Upper lobe of left lung (tissue), 6 donors: Measurements from ENCODE around the gene MACROH2A2. TPM values are rescaled to one million over a fixed set of nuclear protein-coding genes. Genes with fewer than 3 reads are reported as not detected.

Source experiments
- ATAC-seq, 2 donors: fragments of 200-7000 bp; cut with Tn5 transposase; one replicate each; pipeline ENCODE4 v1.9.1; 2022; ENCODE audit warnings: mild to moderate bottlenecking in 2 of 2, moderate library complexity in 2 of 2; ENCODE audit not compliant: low FRiP score in 2 of 2
- DNase-seq, 2 donors: peaks; one replicate each; pipeline ENCODE4 v3.0.0-alpha.2; 2019 to 2020
- H3K27ac ChIP-seq, 4 donors: fragments of 200-600 bp; sonication (generic); one replicate each; pipeline ENCODE4 v1.5.1; 2016 to 2019
- H3K27me3 ChIP-seq, 4 donors: fragments of 200-600 bp; sonication (generic); one replicate each; pipeline ENCODE4 v1.5.1; 2017 to 2019
- H3K36me3 ChIP-seq, 4 donors: fragments of 200-600 bp; sonication (generic); one replicate each; pipeline ENCODE4 v1.5.1; 2016 to 2019
- H3K4me1 ChIP-seq, 4 donors: fragments of 200-600 bp; sonication (generic); one replicate each; pipeline ENCODE4 v1.5.1; 2018 to 2019
- H3K4me3 ChIP-seq, 4 donors: fragments of 200-600 bp; sonication (generic); one replicate each; pipeline ENCODE4 v1.5.1; 2017 to 2019; ENCODE audit warnings: mild to moderate bottlenecking in 2 of 4, moderate library complexity in 1 of 4
- H3K9me3 ChIP-seq, 4 donors: fragments of 200-600 bp; sonication (generic); one replicate each; pipeline ENCODE4 v1.5.1; 2018 to 2019
- EP300 ChIP-seq, 4 donors: sonication (generic); formaldehyde crosslinking; IDR thresholded peaks; one replicate each; pipeline ENCODE4 v1.5.1; 2017; ENCODE audit warnings: antibody characterized with exemption in 4 of 4, control low read depth in 2 of 4
- POLR2A ChIP-seq, 4 donors: fragments of 450-650 bp; IDR thresholded peaks; one replicate each; pipeline ENCODE4 v1.5.1; 2016 to 2017; ENCODE audit warnings: antibody characterized with exemption in 4 of 4, mild to moderate bottlenecking in 2 of 4
- POLR2AphosphoS5 ChIP-seq, 2 donors: sonication (generic); formaldehyde crosslinking; IDR thresholded peaks; one replicate each; pipeline ENCODE4 v1.5.1; 2017; ENCODE audit warnings: antibody characterized with exemption in 2 of 2
- WGBS, 2 donors: methylation state at CpG; one replicate each; pipeline ENCODE4 v1.1.5; 2017 to 2018; 5-methylcytosine and 5-hydroxymethylcytosine counted together
- total RNA-seq, 6 donors: library from RNA; depleted of rRNA in 4 of 6; stranded (reverse); fragments of >200 nt in 4 of 6; gene quantifications; one replicate each; pipeline versions ENCODE4 v1.1.0 to v1.2.1, GENCODE V29; 2016 to 2021
- TF ChIP-seq, protein P1 (sequence below), 6 experiments: fragments of 450-650 bp in 4 of 6; fragments of 200-600 bp in 2 of 6; sonication (generic) in 2 of 6; IDR thresholded peaks; one replicate each; pipeline ENCODE4 v1.5.1; 2016 to 2019; ENCODE audit warnings: antibody characterized with exemption in 6 of 6
- donor health status: DM: no; HTN: no; CAD: no; lungs with moderate emphysema.
- donor health status: DM: no; HTN: yes; CAD: no; lungs with severe emphysema.

Gene MACROH2A2
- total RNA-seq, 6 donors from 2014 or later, result 5.2 to 10.9 (median 7.1) TPM

DNA sequence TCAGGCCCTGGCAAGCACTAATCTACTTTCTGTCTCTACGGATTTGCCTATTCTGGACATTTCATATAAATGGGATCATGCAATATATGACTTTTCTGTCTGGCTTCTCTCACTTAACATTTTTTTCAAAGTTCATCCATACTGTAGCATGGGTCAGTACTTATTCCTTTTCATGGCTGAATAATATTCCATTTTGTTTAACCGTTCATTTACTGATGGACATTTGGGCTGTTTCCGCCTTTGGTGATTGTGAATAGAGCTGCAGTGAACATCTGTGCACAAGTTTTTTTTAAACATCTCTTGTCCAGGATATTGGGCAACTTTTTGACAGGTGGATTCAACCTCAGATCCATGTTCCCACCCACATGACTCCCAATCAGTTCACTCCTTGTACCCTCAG, 49.0 kb downstream of the MACROH2A2 start:
- WGBS, 2 donors, result 80 to 87% methylated on average over 3 of the region's 3 CpGs
- ATAC-seq (no peak), DNase-seq (no peak)
- H3K27me3 ChIP-seq, result no peaks in the 10 kb centered on the region
- no peaks in the 10 kb centered on the region for H3K4me1 ChIP-seq
- H3K27ac ChIP-seq, result no peak overlapping the region
- no peak for TF ChIP-seq EP300 (IDR thresholded peaks at IDR 0.05)
- no peak for TF ChIP-seq POLR2A (IDR thresholded peaks at IDR 0.05)
- no peak overlapping the region for H3K4me3 ChIP-seq
- peaks cover 0 to 12% (median 0%) of the 10 kb centered on the region in 4 donors for H3K36me3 ChIP-seq
- no peaks in the 10 kb centered on the region for H3K9me3 ChIP-seq

DNA sequence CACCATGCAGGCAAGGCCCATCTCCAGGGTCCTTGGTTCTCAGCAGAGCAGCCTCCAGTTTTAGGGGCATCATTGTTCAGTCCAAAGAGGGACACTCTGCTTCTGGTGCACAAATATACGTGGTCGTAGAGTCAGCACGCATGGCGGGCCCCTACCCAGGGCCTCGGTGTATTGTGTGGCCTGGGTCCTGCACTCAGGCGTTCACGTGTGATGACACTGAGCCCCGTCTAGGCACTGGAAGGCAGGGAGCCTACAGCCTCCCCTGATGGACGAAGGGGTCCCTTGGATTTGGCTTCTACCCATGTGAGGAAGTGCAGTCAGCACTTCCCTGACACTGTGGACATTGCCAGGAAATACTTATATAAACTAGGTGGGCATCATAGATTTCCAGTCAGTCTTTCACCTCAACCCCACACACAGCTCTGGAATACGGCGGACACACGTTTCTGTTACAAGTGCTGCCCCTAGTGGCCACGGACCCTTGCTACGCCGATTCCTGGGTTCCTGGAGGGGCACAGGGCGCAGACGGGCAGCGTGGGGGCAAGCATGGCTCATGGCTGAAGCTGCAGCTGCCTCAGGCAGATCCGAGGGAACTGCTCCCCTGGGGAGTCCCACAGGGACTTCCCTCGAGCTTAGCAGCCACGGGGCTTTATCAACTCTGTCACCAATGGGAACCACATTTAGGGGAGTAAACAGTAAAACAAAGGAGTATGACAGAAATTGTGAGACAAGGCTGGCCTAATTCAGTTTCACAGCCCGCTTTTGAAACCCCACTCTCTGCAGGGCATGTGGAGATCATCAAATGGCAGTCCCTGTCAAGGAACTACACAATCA, 54.5 kb downstream of the MACROH2A2 start:
- WGBS, 2 donors, result 78 to 84% methylated on average over 10 to 22 of the region's 22 CpGs

GRCh38 chr10:70109064-70109729, 56.6 kb downstream of the MACROH2A2 start:
- Histone ChIP-seq H3K27me3 (no peaks in the 10 kb centered on the region), H3K27ac (no peak overlapping the region), H3K4me1 (no peaks in the 10 kb centered on the region), H3K9me3 (no peaks in the 10 kb centered on the region), H3K36me3 (peaks cover 6 to 44% (median 30%) of the 10 kb centered on the region in 4 donors), H3K4me3 (no peak overlapping the region)
- ATAC-seq (no peak), DNase-seq (no peak)
- 86 to 93% methylated on average over 14 to 18 of the region's 18 CpGs for WGBS, 2 donors
- TF ChIP-seq POLR2AphosphoS5 (IDR thresholded peaks at IDR 0.05) (no peak), POLR2A (IDR thresholded peaks at IDR 0.05) (no peak), EP300 (IDR thresholded peaks at IDR 0.05) (no peak)
- TF ChIP-seq, protein P1, sequence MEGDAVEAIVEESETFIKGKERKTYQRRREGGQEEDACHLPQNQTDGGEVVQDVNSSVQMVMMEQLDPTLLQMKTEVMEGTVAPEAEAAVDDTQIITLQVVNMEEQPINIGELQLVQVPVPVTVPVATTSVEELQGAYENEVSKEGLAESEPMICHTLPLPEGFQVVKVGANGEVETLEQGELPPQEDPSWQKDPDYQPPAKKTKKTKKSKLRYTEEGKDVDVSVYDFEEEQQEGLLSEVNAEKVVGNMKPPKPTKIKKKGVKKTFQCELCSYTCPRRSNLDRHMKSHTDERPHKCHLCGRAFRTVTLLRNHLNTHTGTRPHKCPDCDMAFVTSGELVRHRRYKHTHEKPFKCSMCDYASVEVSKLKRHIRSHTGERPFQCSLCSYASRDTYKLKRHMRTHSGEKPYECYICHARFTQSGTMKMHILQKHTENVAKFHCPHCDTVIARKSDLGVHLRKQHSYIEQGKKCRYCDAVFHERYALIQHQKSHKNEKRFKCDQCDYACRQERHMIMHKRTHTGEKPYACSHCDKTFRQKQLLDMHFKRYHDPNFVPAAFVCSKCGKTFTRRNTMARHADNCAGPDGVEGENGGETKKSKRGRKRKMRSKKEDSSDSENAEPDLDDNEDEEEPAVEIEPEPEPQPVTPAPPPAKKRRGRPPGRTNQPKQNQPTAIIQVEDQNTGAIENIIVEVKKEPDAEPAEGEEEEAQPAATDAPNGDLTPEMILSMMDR (IDR thresholded peaks at IDR 0.05), result no peak

More for the DNA sequence above, 54.5 kb downstream of the MACROH2A2 start:
- ATAC-seq (no peak), DNase-seq (no peak)
- no peak overlapping the region for H3K27ac ChIP-seq
- TF ChIP-seq, protein P1 (IDR thresholded peaks at IDR 0.05), result peak in 2 of 6 experiments; percentile 7 to 45
- TF ChIP-seq EP300 (IDR thresholded peaks at IDR 0.05) (no peak), POLR2A (IDR thresholded peaks at IDR 0.05) (no peak), POLR2AphosphoS5 (IDR thresholded peaks at IDR 0.05) (no peak)
- no peaks in the 10 kb centered on the region for H3K27me3 ChIP-seq
- no peak overlapping the region for H3K4me3 ChIP-seq
- no peaks in the 10 kb centered on the region for H3K9me3 ChIP-seq
- H3K4me1 ChIP-seq, result no peaks in the 10 kb centered on the region
- peaks cover 0 to 25% (median 17%) of the 10 kb centered on the region in 4 donors for H3K36me3 ChIP-seq

GRCh38 chr10:70111496-70111895, 58.9 kb downstream of the MACROH2A2 start:
- no peaks in the 10 kb centered on the region for H3K9me3 ChIP-seq
- TF ChIP-seq POLR2A (IDR thresholded peaks at IDR 0.05) (no peak), EP300 (IDR thresholded peaks at IDR 0.05) (no peak), POLR2AphosphoS5 (IDR thresholded peaks at IDR 0.05) (no peak)
- TF ChIP-seq, protein P1 (IDR thresholded peaks at IDR 0.05), result no peak
- H3K4me1 ChIP-seq, result peaks cover 0 to 8% (median 0%) of the 10 kb centered on the region in 4 donors
- ATAC-seq, result no peak
- 93 to 96% methylated on average over 22 of the region's 22 CpGs for WGBS, 2 donors
- no peaks in the 10 kb centered on the region for H3K27me3 ChIP-seq
- H3K4me3 ChIP-seq, result no peak overlapping the region
- DNase-seq, result peak in 1 of 2 donors; percentile 66
- no peak overlapping the region for H3K27ac ChIP-seq
- H3K36me3 ChIP-seq, result peaks cover 6 to 59% (median 37%) of the 10 kb centered on the region in 4 donors

GRCh38 chr10:70112071-70112470, 59.4 kb downstream of the MACROH2A2 start:
- no peaks in the 10 kb centered on the region for H3K9me3 ChIP-seq
- DNase-seq (no peak), ATAC-seq (no peak)
- H3K27me3 ChIP-seq, result no peaks in the 10 kb centered on the region
- H3K4me1 ChIP-seq, result peaks cover 0 to 8% (median 0%) of the 10 kb centered on the region in 4 donors
- no peak overlapping the region for H3K27ac ChIP-seq
- H3K36me3 ChIP-seq, result peaks cover 6 to 60% (median 39%) of the 10 kb centered on the region in 4 donors
- WGBS, 2 donors, result 87 to 92% methylated on average over 8 of the region's 8 CpGs
- TF ChIP-seq POLR2AphosphoS5 (IDR thresholded peaks at IDR 0.05) (no peak), POLR2A (IDR thresholded peaks at IDR 0.05) (no peak), EP300 (IDR thresholded peaks at IDR 0.05) (no peak)
- TF ChIP-seq, protein P1 (IDR thresholded peaks at IDR 0.05), result no peak
- no peak overlapping the region for H3K4me3 ChIP-seq
